T1000 (cell line): ENCODE results near the gene RSU1.

ENCODE experiments used
- DNase-seq: peaks from one replicate; lab custom pipeline; 2025; ENCODE audit warnings: mixed read lengths; lab: John Stamatoyannopoulos, UW

The RSU1 gene

GRCh38 chr10:16674147-16674703, 143.0 kb downstream of the RSU1 start:
- no peak for DNase-seq

GRCh38 chr10:16673443-16673842, 143.8 kb downstream of the RSU1 start:
- no peak for DNase-seq

DNA sequence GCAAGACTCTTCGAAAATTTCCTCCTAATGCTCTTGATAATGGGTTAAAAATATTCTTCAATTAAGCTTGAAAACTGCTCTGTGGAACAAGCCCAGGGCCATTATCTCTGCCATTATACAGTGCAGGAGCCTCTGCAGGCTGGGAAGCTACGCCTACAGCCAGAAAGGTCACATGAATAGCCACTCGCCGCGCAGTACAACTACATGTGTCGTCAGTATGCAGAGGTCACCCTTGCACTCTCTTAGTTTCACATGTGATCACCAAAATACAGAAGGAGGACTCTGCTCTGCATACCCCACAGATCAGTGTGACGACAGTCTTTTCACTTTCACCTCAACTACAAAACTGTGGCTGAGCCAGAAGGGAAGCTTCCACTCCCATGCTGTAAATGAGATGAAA, 153.8 kb downstream of the RSU1 start:
- no peak for DNase-seq

DNA sequence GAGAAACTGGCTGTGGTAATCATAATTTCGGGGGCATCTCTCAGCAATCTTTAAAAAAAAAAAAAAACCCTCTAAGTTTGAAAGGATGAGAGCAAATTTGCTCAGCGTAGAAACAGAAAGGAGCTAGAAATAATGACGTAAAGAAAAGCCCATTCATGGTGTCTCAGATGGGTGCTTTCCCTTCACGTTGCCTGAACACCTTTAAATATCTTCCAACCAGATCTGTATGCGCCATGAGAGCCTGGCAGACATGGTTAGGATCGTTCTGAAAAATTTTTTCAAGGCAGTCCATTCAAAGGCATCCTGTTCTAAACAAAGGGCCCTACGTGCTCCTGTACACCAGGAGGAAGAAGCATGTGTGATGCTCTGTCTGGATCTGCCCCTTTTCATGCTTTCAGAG, 154.3 kb downstream of the RSU1 start:
- DNase-seq: no peak

GRCh38 chr10:16656895-16657294, 160.3 kb downstream of the RSU1 start:
- DNase-seq: no peak

DNA sequence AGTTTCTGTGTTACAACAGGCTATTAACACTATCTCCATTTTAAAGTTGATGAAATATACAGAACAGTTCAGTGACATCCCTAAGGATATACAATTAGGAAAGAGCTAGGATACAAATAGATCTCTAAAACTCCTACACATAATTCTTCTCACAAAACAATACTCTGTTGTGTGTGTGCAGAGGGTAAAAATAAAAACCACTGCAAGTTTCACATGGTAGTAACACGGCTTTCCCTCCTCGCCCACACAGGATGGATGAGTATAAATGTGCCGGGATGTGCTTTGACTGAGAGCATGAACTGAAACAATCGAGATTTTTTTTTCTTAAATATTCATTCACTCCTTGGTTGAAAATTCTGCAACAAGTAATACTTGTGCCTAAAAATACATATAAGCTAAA, 164.0 kb downstream of the RSU1 start:
- DNase-seq: no peak

DNA sequence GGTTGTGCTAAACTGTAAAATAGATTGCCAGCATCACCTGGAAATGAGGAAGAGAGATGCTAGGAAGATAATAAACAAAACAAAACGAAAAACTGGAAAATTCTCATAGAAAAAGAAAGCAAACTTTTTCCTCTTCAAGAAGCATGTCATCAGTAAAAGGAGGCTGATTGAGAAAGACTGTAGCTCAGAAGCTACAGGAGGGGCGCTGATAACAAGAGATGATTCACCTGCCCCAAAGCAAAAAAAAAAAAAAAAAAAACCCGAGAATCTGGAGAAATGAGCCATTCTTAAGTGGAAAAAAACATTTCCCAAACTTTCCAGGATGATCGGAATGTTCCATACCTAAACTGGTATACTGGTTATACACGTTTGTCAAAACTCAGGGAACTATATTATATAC, 165.1 kb downstream of the RSU1 start:
- no peak for DNase-seq

- no peak for DNase-seq
Measured at GRCh38 chr10:16649757-16650156, 167.5 kb downstream of the RSU1 start.

- DNase-seq: no peak
Measured at GRCh38 chr10:16648366-16648765, 168.9 kb downstream of the RSU1 start.

GRCh38 chr10:16646181-16647059, 170.8 kb downstream of the RSU1 start:
- no peak for DNase-seq

GRCh38 chr10:16644146-16644545, 173.1 kb downstream of the RSU1 start:
- no peak for DNase-seq

GRCh38 chr10:16643502-16643901, 173.7 kb downstream of the RSU1 start:
- no peak for DNase-seq

DNA sequence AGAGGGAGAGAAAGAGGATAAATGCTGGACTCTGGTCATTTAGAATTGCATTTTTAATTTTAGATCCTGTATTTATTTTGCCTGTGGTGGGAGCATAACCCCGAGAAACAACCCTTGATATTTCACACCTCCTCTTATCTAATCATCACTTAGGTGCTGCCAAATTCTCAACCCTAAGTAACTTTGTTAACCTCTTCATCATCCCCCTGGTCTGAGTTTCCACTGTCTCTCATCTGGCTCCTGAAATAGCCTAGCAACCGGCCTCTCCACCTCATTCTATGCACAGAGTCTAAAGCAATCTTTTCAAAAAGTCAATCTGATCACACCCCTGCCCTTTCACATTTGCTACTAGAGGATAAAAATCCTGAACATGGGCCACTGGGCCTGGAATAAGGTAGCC, 177.1 kb downstream of the RSU1 start:
- no peak for DNase-seq

DNA sequence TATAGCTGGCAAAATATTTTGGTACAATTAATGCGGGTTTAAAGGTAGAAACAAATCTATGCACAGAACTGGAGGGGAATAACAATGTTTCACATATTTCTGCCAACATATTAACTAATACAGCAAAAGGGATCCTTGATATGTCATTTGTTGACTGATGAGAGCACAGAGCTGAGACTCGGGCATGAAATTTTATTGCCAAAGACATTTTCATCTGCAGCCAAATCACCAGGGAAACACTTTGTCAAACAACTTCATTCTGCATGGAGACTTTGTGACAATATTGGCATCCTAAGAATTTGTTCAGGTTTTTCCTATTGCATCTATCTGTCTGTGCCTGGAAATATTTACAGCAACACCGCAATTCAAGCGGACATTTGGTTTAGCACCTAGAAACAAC, 177.8 kb downstream of the RSU1 start:
- DNase-seq: no peak

- DNase-seq: no peak
Measured at GRCh38 chr10:16632996-16633395, 184.2 kb downstream of the RSU1 start.

- no peak for DNase-seq
Measured at GRCh38 chr10:16626697-16627096, 190.5 kb downstream of the RSU1 start.

GRCh38 chr10:16612981-16613355, 204.3 kb downstream of the RSU1 start:
- DNase-seq: no peak

DNA sequence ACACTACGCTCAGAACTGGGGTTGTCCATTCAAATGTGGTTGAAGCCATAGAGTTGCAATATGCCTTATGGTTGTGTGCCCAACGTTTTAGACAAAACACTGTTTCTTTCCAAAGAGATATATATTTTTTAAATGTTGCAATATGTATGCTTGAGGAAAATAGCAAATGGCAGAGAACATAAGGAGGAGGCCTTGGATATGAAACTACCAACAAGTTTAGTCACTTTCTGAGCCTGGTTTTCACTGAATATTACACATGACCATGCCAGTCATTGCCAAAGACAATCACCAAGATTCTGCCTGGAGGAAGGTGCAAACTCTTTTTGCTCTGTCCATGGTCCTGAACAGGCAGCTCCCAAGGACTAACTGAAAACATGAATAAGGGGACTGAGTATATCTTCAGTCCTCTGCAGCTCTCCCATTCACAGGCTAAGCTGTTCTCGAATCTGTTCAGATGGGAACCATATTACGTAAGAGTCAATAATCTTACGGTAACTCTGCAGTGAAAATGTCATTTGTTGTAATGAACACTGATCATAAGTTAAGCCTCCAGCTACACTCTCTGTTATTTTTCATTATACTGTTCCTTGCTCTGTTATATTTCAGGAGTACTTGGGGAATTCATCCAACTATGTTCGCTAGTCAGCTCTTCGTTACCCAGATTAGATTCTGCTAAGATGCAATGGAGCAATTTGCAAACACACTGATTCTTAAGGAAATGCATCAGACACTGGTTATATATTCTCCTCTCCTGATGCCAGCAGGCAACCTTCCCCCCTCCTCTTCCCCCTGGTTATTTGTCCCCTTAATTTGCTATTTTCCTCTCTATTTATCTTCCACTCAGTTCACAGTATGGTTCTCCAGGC, 204.9 kb downstream of the RSU1 start:
- no peak for DNase-seq

GRCh38 chr10:16611037-16611436, 206.2 kb downstream of the RSU1 start:
- no peak for DNase-seq

GRCh38 chr10:16609211-16609610, 208.0 kb downstream of the RSU1 start:
- no peak for DNase-seq

DNA sequence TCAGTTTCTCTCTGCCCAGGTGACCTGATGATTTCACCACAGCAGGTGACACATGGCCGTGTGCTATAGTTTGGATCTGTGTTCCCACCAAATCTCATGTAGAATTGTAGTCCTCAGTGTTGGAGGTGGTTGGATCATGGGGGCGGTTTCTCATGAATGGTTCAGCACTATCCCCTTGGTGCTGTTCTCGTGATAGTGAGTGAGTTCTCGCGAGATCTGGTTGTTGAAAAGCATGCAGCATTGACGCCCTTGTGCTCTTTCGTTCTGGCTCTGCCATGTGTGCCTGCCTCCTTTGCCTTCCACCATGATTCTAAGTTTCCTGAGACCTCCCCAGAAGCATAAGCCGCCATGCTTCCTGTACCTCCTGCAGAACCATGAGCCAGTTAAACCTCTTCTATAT, 210.3 kb downstream of the RSU1 start:
- DNase-seq: no peak

GRCh38 chr10:16606421-16606820, 210.8 kb downstream of the RSU1 start:
- no peak for DNase-seq

GRCh38 chr10:16603308-16603707, 213.9 kb downstream of the RSU1 start:
- no peak for DNase-seq
